ENCODE measurements around the gene CLNS1A.
"Not testable (repeated sequence)": the region's sequence is repeated elsewhere in the genome, so short reads cannot be mapped to it uniquely, and the experiment has no call there.

Gene CLNS1A, protein sequence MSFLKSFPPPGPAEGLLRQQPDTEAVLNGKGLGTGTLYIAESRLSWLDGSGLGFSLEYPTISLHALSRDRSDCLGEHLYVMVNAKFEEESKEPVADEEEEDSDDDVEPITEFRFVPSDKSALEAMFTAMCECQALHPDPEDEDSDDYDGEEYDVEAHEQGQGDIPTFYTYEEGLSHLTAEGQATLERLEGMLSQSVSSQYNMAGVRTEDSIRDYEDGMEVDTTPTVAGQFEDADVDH

DNA sequence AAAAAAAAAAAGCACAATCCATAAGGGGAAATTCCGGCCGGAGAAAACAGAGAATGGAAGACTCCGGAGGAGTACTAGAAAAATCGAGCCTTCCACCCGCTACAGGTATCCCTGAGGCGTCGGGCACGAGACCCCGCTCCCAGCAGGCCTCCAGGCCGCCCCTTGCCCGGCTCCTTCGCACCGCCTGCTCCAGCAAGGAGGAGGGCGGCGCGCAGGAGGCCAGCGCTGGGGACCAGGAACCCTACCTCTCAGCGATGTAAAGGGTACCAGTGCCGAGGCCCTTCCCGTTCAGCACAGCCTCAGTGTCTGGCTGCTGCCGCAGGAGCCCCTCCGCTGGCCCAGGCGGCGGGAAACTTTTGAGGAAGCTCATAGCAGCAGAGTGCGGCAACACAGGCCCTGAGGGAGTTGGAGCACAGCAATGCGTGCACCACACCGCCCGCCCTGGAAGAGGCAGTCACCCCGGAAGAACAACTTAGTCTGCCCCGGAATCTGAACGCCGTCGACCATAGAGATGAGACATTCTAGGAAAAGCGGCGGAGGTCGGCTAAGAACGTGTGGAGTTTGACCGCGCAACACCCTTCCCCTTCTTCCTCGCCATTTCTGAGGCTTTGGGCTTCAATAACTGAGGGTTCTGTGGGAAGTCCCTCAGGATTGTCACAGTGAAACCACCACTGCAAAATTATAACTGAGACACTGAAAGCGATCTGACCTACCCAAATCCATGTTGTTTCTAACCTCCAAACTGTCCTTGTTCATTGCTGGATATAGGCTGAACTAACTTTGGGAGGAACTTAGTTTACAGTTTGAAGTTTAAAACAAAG, at the start of gene CLNS1A:
TSS of gene CLNS1A (minus strand) at position 450 of the 821 bp plus-strand sequence. CDS start at position 370, 80 bp downstream.
- DNase-seq (ENCODE audit: low read depth), result peak; percentile 73

DNA sequence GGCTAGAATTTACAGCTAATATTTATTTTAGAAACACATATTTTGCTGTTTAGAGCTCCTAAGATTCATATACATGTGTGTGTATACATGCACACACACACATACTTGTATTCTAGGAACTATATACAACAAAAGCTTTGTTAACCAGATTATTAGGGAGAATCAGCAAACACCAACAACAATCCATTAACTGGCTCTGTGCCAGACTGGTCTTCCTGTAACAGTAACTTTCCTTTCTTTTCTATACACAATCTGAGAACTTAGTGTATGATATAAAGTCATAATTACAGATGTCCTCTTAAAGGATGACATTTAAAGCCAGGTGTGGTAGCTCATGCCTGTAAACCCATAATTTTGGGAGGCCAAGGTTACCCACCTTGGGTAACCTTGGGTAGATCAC, 49.5 kb upstream of the CLNS1A start:
- no peak for DNase-seq (ENCODE audit: low read depth)

DNA sequence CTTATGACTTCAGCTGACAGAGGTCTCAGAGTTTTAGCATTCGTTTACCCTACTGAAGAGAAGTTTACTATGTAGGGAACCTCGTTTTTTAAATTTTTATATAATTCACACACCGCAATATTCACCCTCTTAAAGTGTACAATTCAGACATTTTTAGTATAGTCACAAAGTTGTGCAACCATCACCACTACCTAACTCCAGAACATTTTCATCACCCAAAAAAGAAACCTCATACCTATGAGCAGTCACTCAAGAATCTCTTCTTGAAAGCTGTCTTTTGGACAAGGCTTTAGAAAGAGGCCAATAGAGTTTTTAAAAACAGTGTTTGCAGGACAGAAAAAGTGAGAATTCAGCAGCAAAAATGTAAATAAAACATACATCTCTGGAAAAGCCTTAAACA, 39.5 kb upstream of the CLNS1A start:
- no peak for DNase-seq (ENCODE audit: low read depth)

DNA sequence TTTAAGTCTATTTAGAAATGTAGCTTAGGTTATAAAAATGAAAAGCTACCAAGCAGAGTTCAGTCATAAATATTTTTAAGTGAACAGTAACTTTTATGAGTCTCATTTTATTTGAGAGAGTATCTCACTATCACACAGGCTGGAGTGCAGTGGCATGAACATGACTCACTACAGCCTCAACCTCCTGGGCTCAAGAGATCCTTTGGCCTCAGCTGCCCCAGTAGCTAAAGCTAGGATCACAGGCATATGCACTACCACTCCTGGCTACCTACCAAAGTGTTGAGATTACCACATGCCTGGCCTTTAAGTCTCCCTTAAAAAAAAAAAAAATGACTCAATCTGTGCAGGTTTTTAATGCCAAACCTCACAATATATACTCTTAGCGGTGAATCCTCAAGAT, 34.7 kb upstream of the CLNS1A start:
- DNase-seq (ENCODE audit: low read depth), result peak; percentile 96

DNA sequence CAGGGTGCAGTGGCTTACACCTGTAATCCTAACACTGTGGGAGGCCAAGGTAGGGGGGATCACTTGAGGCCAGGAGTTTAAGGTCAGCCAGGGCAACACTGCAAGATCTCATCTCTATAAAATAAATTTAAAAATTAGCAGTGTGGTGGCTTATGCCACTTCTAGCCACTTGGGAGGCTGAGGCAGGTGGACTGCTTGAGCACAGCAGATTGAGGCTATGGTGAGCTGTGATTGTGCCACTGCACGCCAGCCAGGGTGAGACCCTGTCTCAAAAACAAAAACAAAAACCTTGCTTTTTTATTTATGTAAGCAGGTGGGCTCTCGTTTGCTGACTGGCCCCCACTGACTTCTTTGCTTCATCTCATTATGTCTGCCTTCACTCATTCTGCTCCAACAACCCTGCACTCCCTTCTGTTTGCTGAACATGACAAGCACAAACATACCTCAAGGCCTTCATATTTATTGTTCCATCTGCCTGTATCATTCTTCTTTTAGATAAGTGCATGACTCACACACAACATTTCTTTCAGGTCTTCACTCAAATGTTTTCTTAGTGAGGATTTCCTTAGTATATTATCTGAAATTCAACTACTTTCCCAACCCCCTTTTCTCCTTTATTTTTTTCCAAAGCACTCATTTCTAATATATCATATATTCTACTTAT, 32.4 kb upstream of the CLNS1A start:
- DNase-seq (ENCODE audit: low read depth), result no peak

GRCh38 chr11:77668760-77669159, 31.2 kb upstream of the CLNS1A start:
- no peak for DNase-seq (ENCODE audit: low read depth)

GRCh38 chr11:77665240-77665965, 27.8 kb upstream of the CLNS1A start:
- DNase-seq (ENCODE audit: low read depth), result no peak

GRCh38 chr11:77661670-77662069, 24.1 kb upstream of the CLNS1A start:
- DNase-seq (ENCODE audit: low read depth), result no peak

DNA sequence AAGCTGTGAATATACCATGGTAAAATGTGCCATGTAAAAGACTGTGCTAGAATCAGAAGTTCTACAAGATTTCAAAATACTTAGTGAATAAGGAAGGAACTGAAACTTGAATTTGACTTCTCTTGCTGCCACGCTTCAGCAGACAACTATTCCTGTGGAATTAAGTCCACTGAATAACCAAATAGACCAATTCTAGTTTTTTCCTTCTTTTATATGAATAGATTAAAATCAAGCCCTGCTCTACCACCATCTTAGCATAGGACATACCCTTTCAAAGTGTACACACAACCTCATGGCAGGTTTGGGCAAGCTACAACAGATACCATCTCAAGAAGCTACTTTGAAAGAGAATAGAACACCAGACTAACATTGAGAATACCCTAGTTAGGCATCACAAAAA, 23.4 kb upstream of the CLNS1A start:
- no peak for DNase-seq (ENCODE audit: low read depth)

DNA sequence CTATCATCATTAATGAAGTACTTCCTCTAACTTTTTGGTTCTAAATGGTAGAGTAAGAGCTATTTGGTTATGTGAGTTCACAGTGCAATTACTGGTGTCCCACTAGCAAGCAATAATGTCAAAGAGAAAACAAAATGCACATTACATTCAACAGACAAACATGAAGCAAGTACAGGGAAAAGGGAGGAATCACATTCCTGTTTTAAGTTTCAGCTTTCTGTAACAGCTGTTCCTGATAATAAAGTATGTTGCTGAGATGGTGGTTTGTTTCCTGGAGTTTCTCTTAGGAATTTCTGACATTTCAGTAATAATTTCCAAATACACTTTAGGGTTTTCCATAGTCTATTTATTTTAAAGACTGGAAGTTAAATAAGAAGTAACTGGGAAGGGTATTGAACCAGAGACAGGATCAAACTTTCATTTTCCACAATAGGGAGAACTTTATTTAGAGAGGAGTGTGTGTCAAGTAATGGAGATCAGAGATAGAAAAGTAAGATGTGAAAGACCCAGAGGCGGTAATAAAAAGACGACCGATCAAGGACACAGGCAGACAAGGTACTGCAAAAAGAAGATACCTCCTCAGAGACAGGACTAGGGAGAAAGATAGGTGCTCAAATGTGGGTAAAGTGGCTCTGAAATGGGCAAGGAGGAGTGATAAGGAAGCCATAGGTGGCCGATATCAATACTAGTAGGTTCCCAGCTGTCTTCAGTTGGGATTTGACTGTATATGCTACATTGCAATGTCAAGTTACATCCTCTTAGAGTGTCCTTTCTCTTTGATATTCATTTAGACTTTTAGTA, 20.8 kb upstream of the CLNS1A start:
- no peak for DNase-seq (ENCODE audit: low read depth)

DNA sequence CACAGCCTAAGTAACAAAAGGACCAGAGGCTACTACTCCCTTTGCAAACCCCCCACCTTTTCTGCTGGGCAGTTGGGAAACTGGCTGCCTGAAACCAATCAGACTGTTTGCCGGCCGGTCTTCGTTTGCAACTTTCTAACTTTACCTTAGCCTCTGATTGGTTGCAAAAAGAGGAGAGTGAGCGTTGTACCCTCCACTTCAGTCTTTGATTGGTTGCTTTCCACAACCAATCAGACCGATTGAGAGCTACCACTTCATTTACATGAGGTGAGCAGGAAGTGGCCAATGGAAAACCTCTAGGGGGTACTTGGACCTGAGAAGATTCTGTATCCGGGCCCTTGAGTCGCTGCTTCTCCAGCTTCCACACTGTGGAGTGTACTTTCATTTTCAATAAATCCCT, 18.8 kb upstream of the CLNS1A start:
- DNase-seq (ENCODE audit: low read depth), result no peak

GRCh38 chr11:77654770-77655434, 17.3 kb upstream of the CLNS1A start:
- DNase-seq (ENCODE audit: low read depth), result no peak

- DNase-seq (ENCODE audit: low read depth), result no peak
These were observed 12.5 kb upstream of the CLNS1A start for GRCh38 chr11:77650123-77650522.

GRCh38 chr11:77647654-77648305, 10.2 kb upstream of the CLNS1A start:
- DNase-seq (ENCODE audit: low read depth), result no peak

- no peak for DNase-seq (ENCODE audit: low read depth)
These were observed 7.3 kb upstream of the CLNS1A start for GRCh38 chr11:77644887-77645286.

DNA sequence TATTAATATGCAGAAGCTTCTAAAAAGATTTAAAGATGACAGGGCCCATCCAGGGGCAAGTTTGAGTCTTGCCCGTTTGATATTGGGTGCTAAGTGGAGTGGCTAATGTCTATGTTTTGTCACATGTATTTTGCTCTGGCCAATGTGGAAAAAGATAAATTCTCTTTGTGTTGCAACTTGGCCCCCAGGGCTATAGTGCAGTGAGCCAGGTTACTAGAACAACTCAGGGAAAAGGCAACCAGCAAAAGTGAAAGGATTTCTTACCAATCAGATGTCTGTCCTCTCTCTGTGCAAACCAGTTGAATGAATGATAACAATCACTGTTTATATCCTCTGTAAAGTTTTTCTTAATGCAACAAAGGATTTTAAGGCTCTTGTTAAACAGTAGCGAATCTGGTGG, 4.6 kb upstream of the CLNS1A start:
- no peak for DNase-seq (ENCODE audit: low read depth)

DNA sequence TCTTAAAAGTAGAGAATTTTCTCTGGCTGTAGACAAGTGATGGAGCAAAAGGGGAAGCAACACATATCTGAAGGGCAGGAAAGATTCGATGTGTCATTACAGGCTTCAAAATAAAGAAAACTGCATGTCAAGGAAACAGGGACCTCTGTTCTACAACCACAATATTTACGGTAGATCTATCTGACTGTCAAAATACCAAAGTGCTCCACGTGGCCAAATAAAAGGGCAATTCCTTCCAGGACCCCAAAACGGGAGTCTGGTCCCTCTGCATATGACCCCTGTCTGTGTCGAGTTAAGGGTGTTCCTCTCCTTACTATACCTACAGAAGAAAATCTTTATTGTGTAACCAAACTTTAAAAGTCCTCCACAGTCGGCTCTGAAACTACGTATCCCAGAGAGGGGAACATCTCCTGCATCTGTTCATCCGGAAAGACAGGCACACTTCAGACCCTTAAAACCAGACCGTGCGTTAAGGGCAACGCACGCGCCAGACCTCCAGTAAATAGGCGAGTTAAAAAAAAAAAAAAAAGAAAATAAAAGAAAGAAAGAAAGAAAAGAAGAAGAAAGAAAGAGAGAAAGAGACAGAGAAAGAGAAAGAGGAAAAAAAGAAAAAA, 756 bp downstream of the CLNS1A start:
- DNase-seq (ENCODE audit: low read depth), result no peak

- not testable (repeated sequence) for DNase-seq (ENCODE audit: low read depth)
These were observed 3.7 kb downstream of the CLNS1A start for GRCh38 chr11:77633926-77634325.

DNA sequence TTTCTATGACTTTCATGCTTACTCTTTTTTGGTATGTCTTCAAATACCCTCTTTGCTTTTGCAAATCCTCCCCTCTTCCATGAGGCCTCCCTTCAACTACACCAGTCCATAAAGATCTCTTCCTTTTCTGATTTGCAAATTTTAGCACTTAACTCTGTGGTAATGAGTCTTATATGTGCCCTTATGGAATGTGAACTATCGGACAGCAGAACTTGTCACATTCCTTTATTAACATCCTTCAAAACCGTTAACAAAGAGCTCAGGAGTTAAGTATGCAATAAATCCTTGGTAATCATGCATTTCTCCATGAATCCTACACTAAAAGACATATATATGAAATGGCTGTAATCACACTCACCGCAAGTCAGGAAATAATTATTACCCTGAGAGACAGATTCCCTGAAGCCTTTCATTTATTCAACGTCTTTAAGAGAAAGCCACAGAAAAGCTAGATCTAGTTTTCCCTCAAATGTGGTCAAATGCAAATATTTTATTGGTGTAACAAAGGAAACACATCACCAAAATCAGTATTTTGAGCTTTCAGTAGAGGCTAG, 7.4 kb downstream of the CLNS1A start:
- no peak for DNase-seq (ENCODE audit: low read depth)

Measured in GM04504 (cell line).